GM21528 (cell line): ENCODE results near the gene ZNF286A.
"Not testable (repeated sequence)": the region's sequence is repeated elsewhere in the genome, so short reads cannot be mapped to it uniquely, and the experiment has no call there.

Source experiments
- ATAC-seq: cut with Tn5 transposase; IDR thresholded peaks from one replicate; pipeline ENCODE4 v1.9.1; 2021; ENCODE audit warnings: mild to moderate bottlenecking, moderate library complexity; ENCODE audit not compliant: unreplicated experiment, low FRiP score

ZNF286A gene

GRCh38 chr17:15687494-15687893 lies 12.1 kb upstream of the ZNF286A start:
- ATAC-seq: not testable (repeated sequence)

GRCh38 chr17:15698967-15699366 lies 585 bp upstream of the ZNF286A start:
- ATAC-seq: peak; percentile 21

- ATAC-seq: not testable (repeated sequence)
Measured at GRCh38 chr17:15699937-15700336, 385 bp downstream of the ZNF286A start.

GRCh38 chr17:15704239-15704638 lies 4.7 kb downstream of the ZNF286A start:
- ATAC-seq: not testable (repeated sequence)

- not testable (repeated sequence) for ATAC-seq
Measured at GRCh38 chr17:15704813-15705212, 5.3 kb downstream of the ZNF286A start.

- not testable (repeated sequence) for ATAC-seq
Measured at GRCh38 chr17:15708879-15709278, 9.3 kb downstream of the ZNF286A start.

GRCh38 chr17:15716601-15717563 lies 17.3 kb downstream of the ZNF286A start:
- not testable (repeated sequence) for ATAC-seq

- ATAC-seq: not testable (repeated sequence)
Measured at GRCh38 chr17:15730535-15730934, 31.0 kb downstream of the ZNF286A start.

GRCh38 chr17:15731900-15732299 lies 32.3 kb downstream of the ZNF286A start, which contains the start of gene TBC1D26:
TSS of gene TBC1D26 (plus strand) at chr17:15732283. CDS start at chr17:15735349, 3,066 bp downstream.
- not testable (repeated sequence) for ATAC-seq

GRCh38 chr17:15733174-15733789 lies 33.7 kb downstream of the ZNF286A start:
- ATAC-seq: not testable (repeated sequence)

GRCh38 chr17:15736578-15736977 lies 37.0 kb downstream of the ZNF286A start:
- ATAC-seq: not testable (repeated sequence)

GRCh38 chr17:15738066-15738465 lies 38.5 kb downstream of the ZNF286A start:
- no peak for ATAC-seq

- not testable (repeated sequence) for ATAC-seq
Measured at GRCh38 chr17:15739259-15739658, 39.7 kb downstream of the ZNF286A start.

- ATAC-seq: not testable (repeated sequence)
Measured at GRCh38 chr17:15740041-15740440, 40.5 kb downstream of the ZNF286A start.

- ATAC-seq: no peak
Measured at GRCh38 chr17:15740570-15741120, 41.1 kb downstream of the ZNF286A start.

GRCh38 chr17:15741624-15742023 lies 42.1 kb downstream of the ZNF286A start:
- ATAC-seq: no peak

- ATAC-seq: no peak
Measured at GRCh38 chr17:15742051-15742795, 42.7 kb downstream of the ZNF286A start.

- no peak for ATAC-seq
Measured at GRCh38 chr17:15742921-15743320, 43.4 kb downstream of the ZNF286A start.

GRCh38 chr17:15744074-15744676 lies 44.6 kb downstream of the ZNF286A start:
- ATAC-seq: no peak

- ATAC-seq: no peak
Measured at GRCh38 chr17:15744885-15745284, 45.3 kb downstream of the ZNF286A start.
